Breast epithelium (tissue), 3 donors: Measurements from ENCODE around the gene TFAM.

Experiments used
- POLR2A ChIP-seq: fragments of 450-650 bp; IDR thresholded peaks from one replicate; pipeline ENCODE4 v1.6.1; 2016; ENCODE audit warnings: antibody characterized with exemption, mild to moderate bottlenecking, moderate library complexity
- TF ChIP-seq, protein P1 (sequence below), 3 donors: fragments of 450-650 bp; IDR thresholded peaks; one replicate each; pipeline ENCODE4 v1.5.1; 2016 to 2017; ENCODE audit warnings: antibody characterized with exemption in 3 of 3, mild to moderate bottlenecking in 3 of 3, moderate library complexity in 3 of 3

DNA sequence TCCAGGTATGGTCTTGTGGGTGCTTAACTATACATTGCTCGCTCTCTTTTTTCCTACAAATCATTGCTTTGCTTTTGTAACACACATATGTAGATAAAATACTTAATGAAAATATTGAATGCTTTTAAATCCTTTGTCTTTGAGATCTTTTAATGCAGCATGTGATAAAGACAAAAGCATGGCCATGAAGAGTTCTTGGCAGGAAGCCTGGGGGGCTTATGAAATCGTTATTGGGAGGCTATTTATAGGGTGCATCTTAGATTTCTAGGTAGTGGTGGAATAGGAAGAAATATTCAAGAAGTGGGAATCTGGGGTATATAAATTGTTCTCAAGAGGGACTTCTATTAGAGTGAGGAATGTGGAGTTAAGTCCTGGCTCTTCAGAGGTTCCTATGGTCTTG is 28.5 kb upstream of the TFAM start:
- TF ChIP-seq, protein P1, sequence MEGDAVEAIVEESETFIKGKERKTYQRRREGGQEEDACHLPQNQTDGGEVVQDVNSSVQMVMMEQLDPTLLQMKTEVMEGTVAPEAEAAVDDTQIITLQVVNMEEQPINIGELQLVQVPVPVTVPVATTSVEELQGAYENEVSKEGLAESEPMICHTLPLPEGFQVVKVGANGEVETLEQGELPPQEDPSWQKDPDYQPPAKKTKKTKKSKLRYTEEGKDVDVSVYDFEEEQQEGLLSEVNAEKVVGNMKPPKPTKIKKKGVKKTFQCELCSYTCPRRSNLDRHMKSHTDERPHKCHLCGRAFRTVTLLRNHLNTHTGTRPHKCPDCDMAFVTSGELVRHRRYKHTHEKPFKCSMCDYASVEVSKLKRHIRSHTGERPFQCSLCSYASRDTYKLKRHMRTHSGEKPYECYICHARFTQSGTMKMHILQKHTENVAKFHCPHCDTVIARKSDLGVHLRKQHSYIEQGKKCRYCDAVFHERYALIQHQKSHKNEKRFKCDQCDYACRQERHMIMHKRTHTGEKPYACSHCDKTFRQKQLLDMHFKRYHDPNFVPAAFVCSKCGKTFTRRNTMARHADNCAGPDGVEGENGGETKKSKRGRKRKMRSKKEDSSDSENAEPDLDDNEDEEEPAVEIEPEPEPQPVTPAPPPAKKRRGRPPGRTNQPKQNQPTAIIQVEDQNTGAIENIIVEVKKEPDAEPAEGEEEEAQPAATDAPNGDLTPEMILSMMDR (IDR thresholded peaks at IDR 0.05): no peak
- no peak for TF ChIP-seq POLR2A
